ENCODE measurements around the gene PRLR. TPM values are rescaled to one million over a fixed set of nuclear protein-coding genes. Genes with fewer than 3 reads are reported as not detected.

PRLR gene
- total RNA-seq, 2 donors from 2014 or later, result 6.2 to 7.9 TPM

DNA sequence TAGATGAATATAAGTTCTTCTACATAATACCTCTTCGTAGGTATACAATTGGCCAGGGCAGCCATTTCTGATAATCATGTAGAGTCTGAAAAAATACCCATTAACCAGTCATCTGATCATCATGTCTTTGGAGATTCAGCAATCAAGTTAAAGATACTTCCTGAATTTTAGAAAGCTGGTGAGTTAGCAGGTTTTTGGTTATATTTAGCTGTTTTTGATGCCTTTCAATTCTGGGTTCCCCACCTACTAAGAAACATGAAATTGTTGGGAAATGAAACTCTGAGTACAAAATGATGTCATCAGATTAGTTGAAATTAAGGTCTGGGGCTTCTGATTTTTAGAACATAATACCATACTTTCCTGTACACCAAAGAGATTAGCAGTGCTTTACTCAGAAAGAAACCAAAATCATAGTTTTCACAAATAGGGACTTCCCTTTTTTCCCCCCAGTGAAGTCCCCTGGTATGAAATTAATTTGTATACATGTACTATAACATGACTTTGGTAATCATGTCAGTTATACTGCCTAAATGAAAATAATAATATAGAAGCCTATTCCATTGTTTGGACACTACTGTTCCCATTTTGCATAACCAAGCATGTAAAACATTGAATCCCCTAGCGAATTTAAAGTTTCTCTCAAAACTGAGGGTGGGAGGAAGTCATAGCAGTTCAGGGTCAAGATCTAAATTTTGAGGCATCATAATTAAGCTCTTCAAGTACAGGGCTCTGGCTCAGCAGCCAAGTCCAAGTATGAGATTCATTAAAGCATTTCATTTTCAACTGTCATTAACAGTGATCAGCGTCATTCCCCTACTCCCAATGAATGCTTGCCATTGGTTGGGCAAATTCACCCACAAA is 17.9 kb downstream of the PRLR start:
- Histone ChIP-seq H3K27me3 (no peaks in the 10 kb centered on the region), H3K4me1 (peaks cover 15% of the 10 kb centered on the region), H3K4me3 (no peak overlapping the region), H3K27ac (no peak overlapping the region), H3K36me3 (replicated peaks in 1 of 2; ENCODE audit: insufficient read depth in 1 of 2, low read depth in 2 of 2) (no peaks in the 10 kb centered on the region), H3K9me3 (no peaks in the 10 kb centered on the region)
- intact Hi-C loops (cut with DNase I), result no loop called here
- 62 to 63% methylated on average over 3 of the region's 3 CpGs for WGBS, 2 donors
- DNase-seq, result no peak
- TF ChIP-seq POLR2A (IDR thresholded peaks at IDR 0.05) (no peak), CTCF (IDR thresholded peaks at IDR 0.05) (no peak)
- ATAC-seq, result no peak

GRCh38 chr5:35209862-35210261 is 20.4 kb downstream of the PRLR start:
- H3K9me3 ChIP-seq, result no peaks in the 10 kb centered on the region
- no peak overlapping the region for H3K4me3 ChIP-seq
- H3K36me3 ChIP-seq (replicated peaks in 1 of 2; ENCODE audit: insufficient read depth in 1 of 2, low read depth in 2 of 2), result no peaks in the 10 kb centered on the region
- ATAC-seq (no peak), DNase-seq (no peak)
- no peak for TF ChIP-seq POLR2A (IDR thresholded peaks at IDR 0.05)
- TF ChIP-seq CTCF (IDR thresholded peaks at IDR 0.05), result no peak
- peaks cover 15% of the 10 kb centered on the region for H3K4me1 ChIP-seq
- intact Hi-C loops (cut with DNase I), result no loop called here
- H3K27ac ChIP-seq, result no peak overlapping the region
- WGBS, 2 donors, result 94 to 99% methylated on average over 3 of the region's 3 CpGs
- no peaks in the 10 kb centered on the region for H3K27me3 ChIP-seq

DNA sequence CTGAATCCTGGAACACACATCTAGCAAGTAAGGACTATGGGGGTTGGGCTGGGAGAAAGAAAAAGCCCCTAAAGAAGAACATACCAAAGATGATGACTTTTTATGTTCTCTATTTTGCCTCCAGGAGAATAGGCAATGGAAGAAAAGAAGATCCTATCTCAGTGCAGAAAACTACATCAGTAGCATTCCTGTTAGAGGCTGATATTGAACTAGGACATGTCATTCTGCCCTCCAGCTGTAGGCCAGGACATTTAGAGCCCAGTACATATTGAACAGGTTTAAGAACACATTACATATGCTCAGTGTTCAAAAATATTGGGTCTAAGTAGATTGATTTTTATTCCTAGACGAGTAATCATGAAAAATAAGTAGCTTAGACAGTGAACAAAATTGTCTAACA is 24.7 kb downstream of the PRLR start:
- H3K36me3 ChIP-seq (replicated peaks in 1 of 2; ENCODE audit: insufficient read depth in 1 of 2, low read depth in 2 of 2), result no peaks in the 10 kb centered on the region
- WGBS, 2 donors, result 88 to 90% methylated on average over 1 of the region's 1 CpG

DNA sequence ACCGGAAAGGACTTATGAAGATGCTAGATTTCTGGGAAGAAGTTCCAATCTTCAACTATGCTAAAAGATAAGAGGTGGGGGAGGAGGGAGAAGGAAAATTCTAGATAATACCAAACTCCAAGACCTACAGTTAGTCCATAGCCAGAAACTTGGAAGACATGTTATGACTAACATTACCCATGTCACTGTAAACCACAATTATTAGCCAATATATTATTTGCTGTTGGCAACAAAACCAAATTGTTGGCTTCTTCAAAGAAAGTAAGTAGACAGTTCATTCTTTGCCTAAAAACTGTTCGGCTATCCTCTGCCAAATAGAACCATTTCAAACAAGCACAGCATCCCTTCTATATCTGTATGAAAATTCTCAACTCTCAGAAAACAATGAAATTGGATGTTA is 25.1 kb downstream of the PRLR start:
- H3K27ac ChIP-seq, result no peak overlapping the region
- H3K4me3 ChIP-seq, result no peak overlapping the region
- intact Hi-C loops (cut with DNase I), result no loop called here
- no peaks in the 10 kb centered on the region for H3K9me3 ChIP-seq
- H3K27me3 ChIP-seq, result no peaks in the 10 kb centered on the region
- no peak for TF ChIP-seq CTCF (IDR thresholded peaks at IDR 0.05)
- TF ChIP-seq POLR2A (IDR thresholded peaks at IDR 0.05), result no peak
- no peaks in the 10 kb centered on the region for H3K4me1 ChIP-seq
- no peak for ATAC-seq
- DNase-seq, result no peak
- 84 to 85% methylated on average over 2 of the region's 2 CpGs for WGBS, 2 donors
- no peaks in the 10 kb centered on the region for H3K36me3 ChIP-seq (replicated peaks in 1 of 2; ENCODE audit: insufficient read depth in 1 of 2, low read depth in 2 of 2)

More for the DNA sequence above, 24.7 kb downstream of the PRLR start:
- no peak overlapping the region for H3K4me3 ChIP-seq
- intact Hi-C loops (cut with DNase I), result no loop called here
- H3K4me1 ChIP-seq, result no peaks in the 10 kb centered on the region
- H3K27ac ChIP-seq, result no peak overlapping the region
- TF ChIP-seq CTCF (IDR thresholded peaks at IDR 0.05) (no peak), POLR2A (IDR thresholded peaks at IDR 0.05) (no peak)
- no peaks in the 10 kb centered on the region for H3K9me3 ChIP-seq
- DNase-seq (no peak), ATAC-seq (no peak)
- H3K27me3 ChIP-seq, result no peaks in the 10 kb centered on the region

DNA sequence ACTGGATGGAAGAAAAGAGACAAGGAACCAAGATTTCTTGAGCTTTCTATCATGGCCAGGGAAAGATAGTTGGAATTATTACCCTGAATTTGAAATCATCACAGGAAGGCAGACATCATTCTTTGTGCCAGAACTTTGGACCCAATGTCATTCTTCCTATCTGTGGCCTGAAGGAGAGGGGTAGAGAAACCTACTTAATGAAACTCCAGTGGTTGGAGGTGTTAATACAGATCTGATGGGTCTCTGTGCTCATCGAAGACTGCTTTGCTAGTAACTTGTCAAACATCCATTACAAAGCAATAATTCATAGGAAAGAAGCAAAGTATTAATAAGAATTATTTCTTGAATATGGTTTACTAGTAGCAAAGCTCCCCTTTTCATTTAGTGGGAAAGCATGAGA is 26.9 kb downstream of the PRLR start:
- no peaks in the 10 kb centered on the region for H3K9me3 ChIP-seq
- ATAC-seq (no peak), DNase-seq (no peak)
- H3K27ac ChIP-seq, result no peak overlapping the region
- no peak overlapping the region for H3K4me3 ChIP-seq
- intact Hi-C loops (cut with DNase I), result no loop called here
- peaks cover 8% of the 10 kb centered on the region for H3K4me1 ChIP-seq
- no peaks in the 10 kb centered on the region for H3K27me3 ChIP-seq
- no peaks in the 10 kb centered on the region for H3K36me3 ChIP-seq (replicated peaks in 1 of 2; ENCODE audit: insufficient read depth in 1 of 2, low read depth in 2 of 2)
- 85 to 95% methylated on average over 1 of the region's 1 CpG for WGBS, 2 donors
- no peak for TF ChIP-seq POLR2A (IDR thresholded peaks at IDR 0.05)
- TF ChIP-seq CTCF (IDR thresholded peaks at IDR 0.05), result no peak

All from body of pancreas (tissue), 4 donors.